OCI-M2 (cell line): ENCODE results near the gene ARPC5L.
"Not testable (repeated sequence)": the region's sequence is repeated elsewhere in the genome, so short reads cannot be mapped to it uniquely, and the experiment has no call there.

ENCODE experiments used
- DNase-seq: peaks from one replicate; lab custom pipeline; 2025; ENCODE audit not compliant: unreplicated experiment; lab: John Stamatoyannopoulos, UW

Gene ARPC5L

DNA sequence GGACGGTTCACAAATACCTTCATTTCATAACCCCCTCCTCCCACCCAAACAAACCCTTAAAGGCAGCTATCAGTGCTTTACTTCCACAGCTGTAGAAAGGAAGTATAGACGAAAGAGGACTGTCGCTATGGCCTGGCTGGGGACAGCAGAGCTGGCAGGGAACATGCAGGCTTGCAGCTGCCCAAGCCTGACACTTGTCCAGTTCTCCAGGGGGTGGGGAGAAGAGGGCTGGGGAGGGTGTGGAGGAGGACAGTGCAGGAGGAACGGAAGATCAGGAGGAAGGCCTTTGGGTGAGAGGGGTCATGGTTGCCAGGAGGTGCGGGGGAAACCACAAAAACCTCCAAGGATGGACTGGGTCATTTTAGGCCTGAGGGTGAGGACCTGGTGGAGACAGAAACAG lies 25.9 kb downstream of the ARPC5L start:
- DNase-seq: no peak

DNA sequence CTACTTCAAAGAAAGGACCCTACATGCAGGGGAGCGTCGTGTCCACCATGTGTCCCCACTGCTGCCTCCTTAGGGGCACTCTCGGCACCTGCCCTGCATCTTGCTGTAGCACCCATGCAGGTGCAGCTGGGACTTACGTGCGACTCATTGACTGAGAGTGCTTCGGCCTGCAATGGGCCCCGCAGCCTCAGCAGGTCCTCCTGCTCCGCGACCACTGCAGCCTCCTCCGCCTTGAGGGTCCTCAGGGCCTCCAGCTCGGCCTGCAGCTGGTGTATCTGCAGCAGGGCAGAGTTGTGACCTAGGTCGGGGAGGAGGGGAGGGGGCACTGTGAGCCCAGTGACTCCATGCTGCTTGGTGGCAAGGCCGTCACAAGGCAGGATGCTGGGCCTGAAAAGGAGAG lies 27.1 kb downstream of the ARPC5L start:
- no peak for DNase-seq

DNA sequence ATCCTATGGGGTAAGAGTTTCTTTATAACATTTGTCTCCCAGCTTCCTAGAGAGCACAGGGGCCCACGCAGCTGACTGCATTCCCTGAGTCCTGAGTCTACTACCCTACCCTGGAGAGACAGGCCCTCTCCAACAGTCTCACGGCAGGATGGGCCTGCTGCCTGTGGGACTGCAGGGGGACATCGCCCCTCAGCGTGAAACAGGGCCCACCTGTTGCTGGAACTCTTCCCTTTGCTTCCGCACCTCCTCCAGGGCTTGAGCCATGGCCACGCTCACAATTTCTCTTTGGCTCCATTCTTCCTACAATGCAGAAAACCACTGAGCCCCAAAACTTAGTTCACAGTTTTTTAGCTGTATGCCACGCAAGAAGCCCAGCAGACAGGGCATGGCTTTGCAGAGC lies 28.2 kb downstream of the ARPC5L start:
- no peak for DNase-seq

DNA sequence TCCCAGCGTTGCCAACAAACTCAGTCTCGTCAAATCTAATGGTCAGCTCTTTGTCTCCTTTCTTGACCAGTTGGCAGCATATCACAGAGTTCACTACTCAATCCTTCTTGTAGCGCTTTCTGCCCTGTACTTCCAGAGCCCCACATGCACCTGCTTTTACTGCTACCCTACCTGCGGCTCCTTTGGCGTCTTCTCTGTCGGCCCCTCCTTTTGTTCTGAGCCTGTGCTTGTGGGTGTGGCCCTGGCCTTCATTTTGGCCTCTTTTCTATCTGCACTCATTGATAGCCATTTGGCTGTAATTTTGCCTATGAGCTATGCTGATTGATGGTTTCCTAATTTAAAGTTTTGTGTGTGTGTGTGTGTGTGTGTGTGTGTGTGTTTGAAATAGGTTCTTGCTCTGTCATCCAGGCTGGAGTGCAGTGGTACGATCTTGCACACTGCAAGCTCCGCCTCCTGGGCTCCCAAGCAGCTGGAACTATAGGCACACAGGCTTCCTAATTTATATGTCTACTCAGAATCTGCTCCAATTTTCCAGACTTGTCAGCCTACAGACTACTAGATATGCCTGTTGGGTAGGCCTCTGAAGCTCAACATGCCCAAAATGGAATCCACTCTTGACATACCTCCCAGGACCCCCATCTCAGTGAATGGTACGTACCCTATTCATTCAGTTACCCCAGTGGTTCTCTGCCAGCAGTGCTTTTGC lies 32.3 kb downstream of the ARPC5L start:
- no peak for DNase-seq

DNA sequence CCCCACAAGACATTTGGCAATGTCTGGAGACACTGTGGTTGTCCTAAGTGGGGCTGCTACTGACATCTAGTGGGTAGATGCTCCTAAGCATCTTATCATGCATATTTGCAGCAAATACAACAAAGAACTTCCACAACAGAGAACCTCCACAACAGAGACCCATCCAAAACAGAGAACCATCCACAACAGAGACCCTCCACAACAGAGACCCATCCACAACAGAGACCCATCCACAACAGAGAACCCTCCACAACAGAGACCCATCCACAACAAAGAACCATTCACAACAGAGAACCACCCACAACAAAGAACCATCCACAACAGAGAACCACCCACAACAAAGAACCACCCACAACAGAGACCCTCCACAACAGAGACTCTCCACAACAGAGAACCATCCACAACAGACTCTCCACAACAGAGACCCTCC lies 32.8 kb downstream of the ARPC5L start:
- no peak for DNase-seq

DNA sequence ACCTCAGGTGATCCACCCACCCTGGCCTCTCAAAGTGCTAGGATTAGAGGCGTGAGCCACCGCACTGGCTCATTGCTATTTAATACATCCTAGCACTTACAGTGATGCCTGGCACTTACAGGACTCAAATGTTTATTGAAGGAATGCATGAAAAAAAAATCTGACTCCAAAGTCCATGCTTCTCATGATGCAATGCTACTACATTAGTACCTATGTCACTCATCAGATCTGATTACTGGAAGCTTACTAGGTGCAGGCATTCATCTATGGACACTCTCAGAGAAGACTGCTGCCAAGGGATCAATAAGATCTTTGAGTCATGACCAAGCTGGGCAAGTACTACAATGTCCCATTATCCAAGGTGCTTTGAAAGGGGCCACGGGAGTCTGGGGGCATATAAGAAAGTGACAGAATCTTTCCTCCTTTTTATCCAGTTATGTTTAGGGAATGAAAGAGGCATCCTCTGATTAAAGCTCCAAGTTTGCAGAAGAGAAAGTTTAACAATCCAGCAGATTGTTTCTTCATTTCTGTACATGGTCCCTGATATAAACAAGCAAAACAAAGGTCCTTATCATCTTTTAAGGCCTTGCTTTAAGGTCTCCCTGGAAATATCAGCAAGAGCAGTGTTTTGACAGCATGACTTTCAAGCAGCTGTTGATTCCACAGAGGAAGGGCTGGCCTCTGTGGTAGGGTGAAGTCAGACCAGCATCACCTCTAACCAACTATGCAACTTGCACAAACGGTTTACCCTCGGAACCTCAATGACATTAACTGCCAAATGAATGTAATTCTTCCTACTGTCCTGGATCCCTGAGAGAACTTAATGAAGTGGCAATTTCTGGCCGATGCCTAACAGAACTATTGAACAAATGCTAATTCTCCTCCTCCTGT lies 35.9 kb downstream of the ARPC5L start:
- DNase-seq: no peak

DNA sequence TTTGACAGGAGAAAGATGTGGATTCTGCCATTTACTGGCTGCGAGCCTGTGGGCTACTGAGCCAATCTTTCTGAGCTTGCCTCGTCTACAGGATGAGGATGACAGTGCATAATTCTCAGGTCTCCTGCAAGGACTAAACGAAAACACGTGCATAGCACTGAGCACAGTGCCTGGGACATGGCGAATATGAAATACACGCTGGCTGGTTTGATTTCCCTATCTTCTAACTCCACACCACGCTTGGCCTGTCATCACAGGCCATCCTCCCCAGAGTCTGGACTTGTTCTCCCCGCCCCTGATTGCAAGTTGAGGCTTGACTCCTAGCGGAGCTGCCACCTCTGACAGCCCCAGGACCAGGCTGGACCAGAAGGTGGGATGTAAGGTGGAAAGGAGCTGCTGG lies 37.9 kb downstream of the ARPC5L start:
- no peak for DNase-seq

DNA sequence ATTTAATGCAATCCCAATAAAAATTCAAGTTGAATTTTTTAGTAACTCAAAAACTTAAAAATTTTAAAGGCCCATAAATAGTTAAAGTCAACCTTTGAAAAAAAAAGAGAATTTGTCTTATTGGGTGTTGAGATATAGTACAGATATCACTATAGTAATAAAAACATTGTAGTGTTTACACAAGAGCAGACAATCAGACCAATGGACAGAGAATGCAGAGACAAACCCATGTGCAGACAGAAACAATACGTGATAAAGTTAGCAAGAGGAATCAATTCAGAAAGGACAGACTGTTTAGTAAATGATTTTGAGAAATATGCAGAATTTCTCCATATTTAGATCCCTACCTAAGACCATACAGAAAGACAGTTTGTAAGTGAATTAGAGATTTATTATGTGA lies 45.0 kb downstream of the ARPC5L start:
- no peak for DNase-seq

DNA sequence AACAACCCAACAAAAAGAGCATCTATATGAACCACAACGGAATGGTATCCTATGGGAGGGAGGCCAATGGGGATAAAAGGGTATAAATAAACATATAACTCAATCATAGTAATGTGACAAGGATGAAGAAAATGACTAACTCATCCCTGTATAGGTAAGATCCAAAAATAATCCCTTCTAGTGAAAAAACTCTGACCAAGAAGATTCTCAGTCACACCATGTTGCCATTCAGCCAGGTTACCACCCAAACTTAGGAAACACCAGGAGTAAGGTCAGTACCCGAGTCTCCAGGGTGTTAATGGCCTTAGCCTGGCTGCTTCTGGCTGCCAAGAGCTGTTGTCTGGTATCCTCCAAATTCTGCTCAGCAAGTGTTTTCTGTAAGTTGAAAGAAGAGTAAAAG lies 46.2 kb downstream of the ARPC5L start:
- DNase-seq: no peak

DNA sequence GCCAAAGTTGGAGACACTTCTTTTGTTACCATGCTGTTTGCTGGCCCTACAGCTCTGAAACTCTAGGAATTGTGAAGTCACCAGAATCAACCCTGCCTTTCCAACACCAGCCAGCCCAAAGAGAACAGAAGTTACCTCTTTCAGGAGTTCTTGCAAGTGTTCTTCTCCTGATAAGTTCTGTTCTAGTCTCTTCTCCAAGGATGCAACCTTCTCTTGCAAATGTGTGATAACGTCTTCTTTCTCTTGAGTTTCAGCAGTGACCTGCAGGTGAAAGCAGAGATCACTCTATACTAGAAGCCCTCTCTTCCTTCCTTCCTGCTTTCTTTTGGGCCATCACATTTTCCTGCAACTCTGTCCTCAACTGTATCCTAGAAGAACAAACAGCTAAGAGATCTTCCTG lies 49.8 kb downstream of the ARPC5L start:
- DNase-seq: no peak

DNA sequence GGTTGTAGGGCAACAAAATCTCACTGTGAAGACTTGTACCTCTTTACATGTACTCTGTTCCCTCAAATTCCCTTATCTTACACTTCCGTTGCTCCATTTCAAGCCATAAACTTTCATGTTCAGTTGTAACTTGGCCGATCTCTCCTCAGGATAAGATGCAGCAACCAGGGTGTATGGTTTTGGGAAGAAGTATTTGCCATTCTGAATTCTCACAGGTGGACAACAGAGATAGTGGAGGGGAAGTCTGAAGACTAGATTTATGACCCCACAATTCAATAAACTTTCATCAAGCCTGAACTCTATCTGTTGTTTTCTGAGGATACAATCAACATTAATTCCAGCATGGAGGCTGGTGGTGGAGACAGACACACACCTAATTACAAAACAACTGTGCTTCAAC lies 51.4 kb downstream of the ARPC5L start:
- no peak for DNase-seq

DNA sequence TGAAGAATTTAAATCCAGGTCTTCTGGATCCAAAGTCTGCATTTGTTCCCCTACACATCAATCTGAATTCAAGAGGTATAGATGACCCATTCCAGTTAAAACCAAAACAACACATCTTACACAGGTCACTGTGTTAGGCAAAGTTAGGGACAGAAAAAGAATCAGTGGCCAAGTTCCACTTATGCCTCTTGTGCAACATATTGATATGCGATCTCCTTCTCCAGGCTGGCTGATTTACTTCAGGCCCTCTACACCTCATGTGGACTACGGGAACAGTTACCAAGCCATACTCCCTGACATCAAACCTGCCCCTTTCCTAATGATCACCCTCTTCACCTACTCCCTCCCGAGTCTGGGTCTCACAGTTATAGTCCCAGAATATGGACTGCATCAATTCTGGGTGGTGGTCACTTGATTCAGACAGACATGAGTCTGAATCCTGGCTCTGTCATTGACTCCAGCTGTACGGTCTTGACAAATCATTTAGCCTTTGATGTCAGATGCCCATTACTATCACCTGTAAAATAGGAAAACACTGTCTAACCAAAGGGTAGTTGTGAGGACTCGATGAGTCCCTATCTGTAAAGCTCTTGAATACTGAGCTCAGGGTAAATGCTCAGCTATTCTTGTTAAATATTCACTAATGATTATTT lies 52.9 kb downstream of the ARPC5L start:
- no peak for DNase-seq

DNA sequence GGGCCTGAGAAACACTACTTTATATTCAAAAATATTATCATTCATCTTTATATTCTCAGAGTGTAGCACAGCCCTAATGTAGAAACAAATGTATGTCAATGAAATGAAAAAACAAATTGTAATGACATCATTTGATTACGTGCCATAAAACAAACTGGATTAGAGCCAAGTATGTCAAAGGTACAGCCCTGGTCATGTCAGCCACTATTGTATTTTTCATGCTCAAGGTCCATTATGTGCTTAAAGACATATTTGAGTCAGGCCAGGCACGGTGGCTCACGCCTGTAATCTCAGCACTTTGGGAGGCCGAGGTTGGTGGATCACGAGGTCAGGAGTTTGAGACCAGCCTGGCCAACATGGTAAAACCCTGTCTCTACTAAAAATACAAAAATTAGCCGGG lies 58.5 kb downstream of the ARPC5L start:
- not testable (repeated sequence) for DNase-seq
